OCI-LY7 (cell line): ENCODE data around the gene SEMA4B. TPM values are rescaled to one million over a fixed set of nuclear protein-coding genes. Genes with fewer than 3 reads are reported as not detected.

Experiments used
- BruUV-seq: library from RNA; stranded (reverse); fragments of 400-500 nt; replicated peaks from 2 replicates; lab custom pipeline; 2021; lab: Mats Ljungman, UMichigan
- CTCF ChIA-PET: fragments of 300-600 bp; sonication (Branson Sonifier 250); formaldehyde crosslinking; loops from one replicate; lab custom pipeline; 2022; ENCODE audit warnings: antibody characterized with exemption; ENCODE audit not compliant: unreplicated experiment; lab: Charles Lee
- POLR2A ChIA-PET: fragments of 300-600 bp; sonication (Branson Sonifier 250); formaldehyde crosslinking; loops from one replicate; lab custom pipeline; 2022; ENCODE audit warnings: antibody characterized with exemption; lab: Charles Lee
- DNase-seq: peaks from one replicate; pipeline ENCODE4 v3.0.0-alpha.2; 2015; ENCODE audit warnings: low spot score
- H2AFZ ChIP-seq: fragments of 200-600 bp; sonication (generic), shearing (Covaris generic); 2 replicates; pipeline ENCODE4 v1.6.1; 2014; ENCODE audit warnings: mild to moderate bottlenecking, antibody characterized with exemption, low read length, moderate library complexity
- H3K27ac ChIP-seq: fragments of 200-600 bp; sonication (generic); 2 replicates; pipeline ENCODE4 v1.5.1; 2014; ENCODE audit warnings: mixed run types, low read depth, mild to moderate bottlenecking, moderate library complexity, low read length, inconsistent platforms; ENCODE audit not compliant: poor library complexity, severe bottlenecking
- H3K36me3 ChIP-seq: fragments of 200-600 bp; sonication (generic); 2 replicates; pipeline ENCODE4 v1.6.1; 2014; ENCODE audit warnings: mild to moderate bottlenecking, antibody characterized with exemption, low read length, moderate library complexity, mixed read lengths; ENCODE audit not compliant: insufficient read depth
- H3K4me1 ChIP-seq: fragments of 200-600 bp; sonication (generic); 2 replicates; pipeline ENCODE4 v1.5.1; 2014; ENCODE audit warnings: mild to moderate bottlenecking, low read length; ENCODE audit not compliant: insufficient read depth, poor library complexity, severe bottlenecking
- H3K4me2 ChIP-seq: fragments of 200-600 bp; sonication (generic); 2 replicates; pipeline ENCODE4 v1.6.1; 2014; ENCODE audit warnings: mild to moderate bottlenecking, low read length
- H3K4me3 ChIP-seq: fragments of 200-600 bp; sonication (generic); 2 replicates; pipeline ENCODE4 v1.5.1; 2014; ENCODE audit warnings: mild to moderate bottlenecking, low read depth, low read length; ENCODE audit not compliant: poor library complexity, severe bottlenecking
- H3K79me2 ChIP-seq: fragments of 200-600 bp; sonication (generic); 2 replicates; pipeline ENCODE4 v1.6.1; 2016; ENCODE audit warnings: low read depth, mild to moderate bottlenecking, low read length, moderate library complexity, mixed read lengths; ENCODE audit not compliant: insufficient read depth
- H3K9me2 ChIP-seq: fragments of 200-600 bp; sonication (generic); 2 replicates; pipeline ENCODE4 v1.6.1; 2016; ENCODE audit warnings: mild to moderate bottlenecking, low read length, mixed read lengths; ENCODE audit not compliant: insufficient read depth
- H3K9me3 ChIP-seq: fragments of 200-600 bp; sonication (generic); 2 replicates; pipeline ENCODE4 v1.6.1; 2014; ENCODE audit warnings: mild to moderate bottlenecking, mixed run types, low read length, mixed read lengths
- H4K20me1 ChIP-seq: fragments of 200-600 bp; sonication (generic); 2 replicates; pipeline ENCODE4 v1.6.1; 2014; ENCODE audit warnings: mild to moderate bottlenecking, antibody characterized with exemption, low read length, moderate library complexity, mixed read lengths; ENCODE audit not compliant: insufficient read depth
- EZH2phosphoT487 ChIP-seq: fragments of 200-600 bp; sonication (generic); IDR thresholded peaks from 2 replicates; pipeline ENCODE4 v1.6.1; 2018; ENCODE audit warnings: low read depth, borderline replicate concordance, mild to moderate bottlenecking, mixed run types, antibody characterized with exemption, low read length, moderate library complexity, mixed read lengths
- intact Hi-C: fragments of 100-400 bp; cut with micrococcal nuclease; formaldehyde crosslinking; loops from one replicate; pipeline ENCODE4 v1.10.0; 2022; ENCODE audit not compliant: unreplicated experiment
- total RNA-seq, 2 experiments: library from RNA; depleted of rRNA in 1 of 2; stranded (reverse); fragments of >200 nt in 1 of 2; shearing (Covaris generic) in 1 of 2; gene quantifications; 2 replicates each; pipeline ENCODE4 v1.2.3, GENCODE V29; 2014 to 2022
- TF ChIP-seq, protein P1 (sequence below): fragments of 200-600 bp; sonication (generic); conservative IDR thresholded peaks from 2 replicates; pipeline ENCODE4 v1.5.1; 2014; ENCODE audit warnings: mild to moderate bottlenecking, antibody characterized with exemption, low read length, moderate library complexity, mixed read lengths

The SEMA4B gene
- total RNA-seq, 2 experiments from 2014 or later = 21.9 to 34.9 TPM

DNA sequence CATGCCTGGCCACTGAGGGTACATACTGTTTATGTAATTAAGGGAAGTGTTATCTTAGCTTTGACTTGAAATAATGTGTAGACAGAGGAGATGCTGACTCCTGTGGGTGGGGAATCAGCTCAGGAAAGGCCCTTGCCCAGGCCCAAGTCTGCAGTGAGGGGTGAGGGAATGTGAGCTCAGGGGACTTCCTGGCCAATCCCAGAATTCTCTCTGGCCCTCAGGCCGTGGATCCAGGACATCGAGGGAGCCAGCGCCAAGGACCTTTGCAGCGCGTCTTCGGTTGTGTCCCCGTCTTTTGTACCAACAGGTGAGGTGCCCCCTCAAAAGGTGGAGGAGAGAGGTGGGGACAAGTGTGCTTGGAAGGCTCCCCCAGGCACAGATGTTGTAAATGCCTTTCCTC is 26.2 kb downstream of the SEMA4B start:
- Histone ChIP-seq H3K4me3 (no peak overlapping the region), H3K4me1 (peaks cover 20% of the 10 kb centered on the region), H3K9me2 (no peaks in the 10 kb centered on the region), H3K9me3 (no peaks in the 10 kb centered on the region), H4K20me1 (no peaks in the 10 kb centered on the region), H3K4me2 (no peak overlapping the region), H3K27ac (no peak overlapping the region), H2AFZ (no peak overlapping the region), H3K79me2 (peaks cover 12% of the 10 kb centered on the region; the same call in 1 of the 2 replicates), H3K36me3 (peaks cover 62% of the 10 kb centered on the region; the same call in 1 of the 2 replicates)
- CTCF ChIA-PET = interaction anchor here (0.6 kb wide), 1 partner anchor 255 kb away, joined by 3 read pairs; no protein-coding TSS in a partner anchor
- no peak for DNase-seq
- TF ChIP-seq, protein P1, sequence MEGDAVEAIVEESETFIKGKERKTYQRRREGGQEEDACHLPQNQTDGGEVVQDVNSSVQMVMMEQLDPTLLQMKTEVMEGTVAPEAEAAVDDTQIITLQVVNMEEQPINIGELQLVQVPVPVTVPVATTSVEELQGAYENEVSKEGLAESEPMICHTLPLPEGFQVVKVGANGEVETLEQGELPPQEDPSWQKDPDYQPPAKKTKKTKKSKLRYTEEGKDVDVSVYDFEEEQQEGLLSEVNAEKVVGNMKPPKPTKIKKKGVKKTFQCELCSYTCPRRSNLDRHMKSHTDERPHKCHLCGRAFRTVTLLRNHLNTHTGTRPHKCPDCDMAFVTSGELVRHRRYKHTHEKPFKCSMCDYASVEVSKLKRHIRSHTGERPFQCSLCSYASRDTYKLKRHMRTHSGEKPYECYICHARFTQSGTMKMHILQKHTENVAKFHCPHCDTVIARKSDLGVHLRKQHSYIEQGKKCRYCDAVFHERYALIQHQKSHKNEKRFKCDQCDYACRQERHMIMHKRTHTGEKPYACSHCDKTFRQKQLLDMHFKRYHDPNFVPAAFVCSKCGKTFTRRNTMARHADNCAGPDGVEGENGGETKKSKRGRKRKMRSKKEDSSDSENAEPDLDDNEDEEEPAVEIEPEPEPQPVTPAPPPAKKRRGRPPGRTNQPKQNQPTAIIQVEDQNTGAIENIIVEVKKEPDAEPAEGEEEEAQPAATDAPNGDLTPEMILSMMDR = no peak
- TF ChIP-seq EZH2phosphoT487 = no peak
- POLR2A ChIA-PET = no interaction called here
- intact Hi-C loops = no loop called here
- no TSS peak for BruUV-seq

DNA sequence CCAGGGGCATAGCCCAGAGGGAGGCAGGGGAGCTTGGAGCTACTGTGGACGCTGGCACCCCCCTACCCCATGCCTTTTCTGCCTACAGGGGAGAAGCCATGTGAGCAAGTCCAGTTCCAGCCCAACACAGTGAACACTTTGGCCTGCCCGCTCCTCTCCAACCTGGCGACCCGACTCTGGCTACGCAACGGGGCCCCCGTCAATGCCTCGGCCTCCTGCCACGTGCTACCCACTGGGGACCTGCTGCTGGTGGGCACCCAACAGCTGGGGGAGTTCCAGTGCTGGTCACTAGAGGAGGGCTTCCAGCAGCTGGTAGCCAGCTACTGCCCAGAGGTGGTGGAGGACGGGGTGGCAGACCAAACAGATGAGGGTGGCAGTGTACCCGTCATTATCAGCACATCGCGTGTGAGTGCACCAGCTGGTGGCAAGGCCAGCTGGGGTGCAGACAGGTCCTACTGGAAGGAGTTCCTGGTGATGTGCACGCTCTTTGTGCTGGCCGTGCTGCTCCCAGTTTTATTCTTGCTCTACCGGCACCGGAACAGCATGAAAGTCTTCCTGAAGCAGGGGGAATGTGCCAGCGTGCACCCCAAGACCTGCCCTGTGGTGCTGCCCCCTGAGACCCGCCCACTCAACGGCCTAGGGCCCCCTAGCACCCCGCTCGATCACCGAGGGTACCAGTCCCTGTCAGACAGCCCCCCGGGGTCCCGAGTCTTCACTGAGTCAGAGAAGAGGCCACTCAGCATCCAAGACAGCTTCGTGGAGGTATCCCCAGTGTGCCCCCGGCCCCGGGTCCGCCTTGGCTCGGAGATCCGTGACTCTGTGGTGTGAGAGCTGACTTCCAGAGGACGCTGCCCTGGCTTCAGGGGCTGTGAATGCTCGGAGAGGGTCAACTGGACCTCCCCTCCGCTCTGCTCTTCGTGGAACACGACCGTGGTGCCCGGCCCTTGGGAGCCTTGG is 27.0 kb downstream of the SEMA4B start:
- TF ChIP-seq, protein P1 = no peak
- TF ChIP-seq EZH2phosphoT487 = no peak
- no peaks in the 10 kb centered on the region for H3K9me2 ChIP-seq
- no peak overlapping the region for H3K27ac ChIP-seq

More for the DNA sequence above, 27.0 kb downstream of the SEMA4B start:
- ChIA-PET POLR2A (no interaction called here), CTCF (no interaction called here)
- peaks cover 20% of the 10 kb centered on the region; the same call in 1 of the 2 replicates for H3K79me2 ChIP-seq
- no peaks in the 10 kb centered on the region for H4K20me1 ChIP-seq
- no peak overlapping the region for H2AFZ ChIP-seq
- intact Hi-C loops = no loop called here
- BruUV-seq = no TSS peak
- H3K4me2 ChIP-seq = no peak overlapping the region
- no peak for DNase-seq
- no peaks in the 10 kb centered on the region for H3K9me3 ChIP-seq
- H3K4me3 ChIP-seq = no peak overlapping the region
- peaks cover 23% of the 10 kb centered on the region for H3K4me1 ChIP-seq
- H3K36me3 ChIP-seq = peaks cover 62% of the 10 kb centered on the region; the same call in 1 of the 2 replicates
